GM23248 (cell line): Measurements from ENCODE around the gene GULP1.

Source experiments
- EZH2 ChIP-seq: fragments of 200-600 bp; sonication (generic); IDR thresholded peaks from 2 replicates; pipeline ENCODE4 v1.6.1; 2018; ENCODE audit warnings: antibody characterized with exemption, mild to moderate bottlenecking; ENCODE audit not compliant: insufficient read depth, poor library complexity, severe bottlenecking
- EZH2phosphoT487 ChIP-seq: fragments of 200-600 bp; sonication (generic); IDR thresholded peaks from 2 replicates; pipeline ENCODE4 v1.6.1; 2018; ENCODE audit warnings: antibody characterized with exemption, moderate library complexity, mild to moderate bottlenecking, low read depth; ENCODE audit not compliant: insufficient read depth

GRCh38 chr2:188280811-188281222, 10.9 kb upstream of the GULP1 start:
- TF ChIP-seq EZH2 (no peak), EZH2phosphoT487 (no peak)
